Measurements from ENCODE around the gene EXOSC7.
"Not testable (repeated sequence)": the region's sequence is repeated elsewhere in the genome, so short reads cannot be mapped to it uniquely, and the experiment has no call there.

Gene EXOSC7

DNA sequence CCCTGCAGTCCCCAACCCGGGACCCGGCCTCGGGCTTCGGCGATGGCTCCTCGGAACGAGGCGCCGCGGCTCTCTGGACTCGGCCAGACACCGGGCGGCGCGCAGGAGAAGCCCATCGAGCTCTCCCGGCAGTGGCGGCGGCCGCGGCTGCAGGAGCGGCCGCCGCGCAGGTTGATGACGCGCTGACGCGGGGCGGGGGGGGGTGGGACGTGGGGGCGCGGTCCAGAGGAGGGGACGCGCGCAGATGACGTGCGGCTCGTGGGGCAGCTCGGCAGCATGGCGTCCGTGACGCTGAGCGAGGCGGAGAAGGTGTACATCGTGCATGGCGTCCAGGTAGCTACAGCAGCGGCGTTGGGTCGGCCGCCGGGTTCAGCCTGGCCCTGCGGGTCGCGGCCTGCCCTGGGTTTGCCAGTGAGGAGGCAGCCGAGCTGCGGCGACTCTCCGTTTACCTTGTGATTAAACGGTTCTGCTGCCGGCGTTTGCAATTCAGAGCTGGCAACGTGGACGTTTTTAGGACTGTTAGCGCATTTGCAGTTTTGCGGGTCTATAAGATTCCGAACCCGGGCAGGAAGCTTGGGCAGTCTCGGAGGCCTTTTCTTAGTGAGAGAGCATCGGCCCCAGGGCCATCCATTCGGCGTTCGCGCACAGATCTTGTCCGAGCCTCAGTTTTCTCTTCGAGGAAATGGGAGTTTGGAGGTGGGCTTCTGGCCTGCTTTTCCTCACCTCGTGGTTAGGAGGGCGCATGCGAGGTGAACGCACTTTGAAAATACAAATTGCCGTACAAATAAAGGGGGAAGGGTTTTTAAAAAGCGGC is at the start of gene EXOSC7, which contains the start of gene ZDHHC3:
EXOSC7 (plus strand) TSS at position 243 of the 814 bp plus-strand sequence; CDS start at position 277, 34 bp downstream.
ZDHHC3 (minus strand) TSS at position 173 of the 814 bp plus-strand sequence. CDS start 16,738 bp downstream, outside the sequence.
- DNase-seq: peak; percentile 89

GRCh38 chr3:44926921-44927320 is 49.1 kb upstream of the EXOSC7 start:
- DNase-seq: no peak

DNA sequence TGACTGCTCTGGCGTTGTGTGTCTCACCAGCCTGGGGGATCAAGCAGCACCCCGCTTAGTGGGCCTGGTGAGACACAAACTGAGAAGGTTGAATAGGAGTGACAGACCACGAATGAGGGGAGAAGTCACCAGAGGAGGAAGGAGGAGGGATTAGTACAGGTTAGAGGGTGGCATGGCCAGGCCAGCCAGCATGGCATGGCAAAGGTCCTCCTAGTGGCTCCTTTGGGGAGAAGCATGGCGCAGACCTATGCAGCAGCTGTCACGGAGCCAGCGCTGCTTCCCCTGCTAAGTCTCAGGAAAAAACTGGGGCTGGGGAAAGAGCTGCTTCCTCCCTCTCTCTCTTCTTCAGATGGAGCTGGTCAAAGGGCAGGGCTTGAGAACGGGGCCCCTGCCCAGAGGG is 48.7 kb upstream of the EXOSC7 start:
- no peak for DNase-seq

GRCh38 chr3:44929782-44930181 is 46.3 kb upstream of the EXOSC7 start:
- DNase-seq: no peak

GRCh38 chr3:44930911-44931310 is 45.1 kb upstream of the EXOSC7 start:
- DNase-seq: no peak

- no peak for DNase-seq
Measured at GRCh38 chr3:44931791-44932190, 44.3 kb upstream of the EXOSC7 start.

DNA sequence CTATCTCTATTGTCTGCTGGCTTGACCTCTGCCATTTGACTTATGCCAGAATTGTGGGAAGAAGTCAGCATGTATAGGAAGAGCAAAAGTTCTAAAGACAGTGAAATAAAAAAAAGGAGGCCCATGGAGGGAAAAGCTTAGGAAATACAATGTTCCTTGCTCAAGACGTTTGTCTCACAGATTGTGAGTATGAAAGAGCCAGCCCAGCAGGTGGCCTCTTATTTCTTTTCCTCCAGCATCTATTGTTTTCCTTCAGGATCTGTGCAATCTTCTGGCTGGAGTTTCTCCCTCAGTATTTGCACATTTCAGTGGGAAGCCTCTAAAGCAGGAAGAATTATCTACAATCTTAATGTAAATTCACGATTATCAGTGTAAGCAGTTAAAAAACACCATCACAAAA is 43.8 kb upstream of the EXOSC7 start:
- no peak for DNase-seq

DNA sequence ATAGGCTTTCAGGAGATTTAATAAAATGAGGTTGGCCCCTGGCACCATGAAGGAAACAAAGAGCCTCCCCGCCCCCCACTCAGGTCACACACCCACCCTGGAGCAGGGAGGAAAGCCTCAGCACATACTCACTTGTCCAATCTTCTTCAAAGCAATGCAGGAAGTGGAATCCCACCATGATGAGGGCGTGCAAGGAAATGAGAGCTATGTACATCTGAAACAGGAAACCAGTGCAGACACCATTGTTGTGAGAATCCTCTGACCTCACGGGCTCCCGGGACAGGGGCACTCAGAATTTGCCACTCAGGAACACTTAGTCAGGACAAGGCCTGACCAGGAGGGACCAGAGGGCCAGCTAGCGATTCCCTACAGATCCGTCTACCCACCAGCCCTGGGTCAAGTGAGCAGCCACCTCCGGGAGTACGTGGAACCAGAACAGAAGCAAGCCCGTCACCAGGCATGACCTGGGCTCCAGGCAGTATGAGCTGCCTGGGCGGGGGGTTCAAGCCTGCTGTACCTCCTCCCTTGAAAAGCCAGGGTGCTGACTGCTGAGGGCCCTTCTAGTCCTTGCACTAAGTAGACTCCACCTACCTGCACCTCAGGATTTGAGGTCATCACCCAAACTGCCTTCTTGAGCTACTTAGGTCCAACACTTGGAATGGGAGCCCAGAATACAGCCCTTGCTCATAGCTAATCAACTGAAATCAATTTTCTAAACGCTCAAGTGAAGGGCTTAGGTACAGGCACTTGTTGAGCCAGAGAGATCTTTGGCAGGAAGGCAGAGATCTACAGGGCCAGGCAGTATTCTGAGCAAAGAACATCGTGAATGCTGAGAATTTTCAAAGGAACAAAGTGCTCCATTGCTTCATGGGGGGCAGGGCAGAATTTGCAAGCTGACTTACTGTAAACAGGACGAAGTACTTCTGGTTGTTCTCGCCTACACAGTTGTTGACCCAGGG is 42.8 kb upstream of the EXOSC7 start:
- DNase-seq: no peak

DNA sequence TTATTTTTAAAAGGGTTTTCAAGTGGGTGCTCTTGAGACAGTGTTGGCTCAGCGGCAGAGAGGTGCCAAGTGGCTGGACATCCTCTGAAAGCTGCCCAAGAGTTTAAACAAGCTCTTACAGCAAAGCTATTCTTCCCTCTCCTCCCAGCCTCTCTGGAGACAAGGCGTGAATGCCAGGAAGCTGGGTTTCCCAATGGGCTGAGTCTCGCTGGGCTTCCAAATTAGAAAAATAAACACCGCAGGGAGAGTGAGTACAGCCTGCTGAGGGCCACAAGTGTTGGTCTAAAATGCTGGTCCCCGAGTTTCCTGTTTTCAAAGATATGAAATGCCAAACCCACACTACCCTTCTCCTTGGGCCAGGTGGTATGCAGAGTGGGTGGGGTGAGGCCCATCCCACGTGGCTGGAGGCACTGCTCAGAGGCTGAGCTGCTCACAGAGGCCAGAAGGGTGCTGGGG is 36.4 kb upstream of the EXOSC7 start:
- DNase-seq: no peak

DNA sequence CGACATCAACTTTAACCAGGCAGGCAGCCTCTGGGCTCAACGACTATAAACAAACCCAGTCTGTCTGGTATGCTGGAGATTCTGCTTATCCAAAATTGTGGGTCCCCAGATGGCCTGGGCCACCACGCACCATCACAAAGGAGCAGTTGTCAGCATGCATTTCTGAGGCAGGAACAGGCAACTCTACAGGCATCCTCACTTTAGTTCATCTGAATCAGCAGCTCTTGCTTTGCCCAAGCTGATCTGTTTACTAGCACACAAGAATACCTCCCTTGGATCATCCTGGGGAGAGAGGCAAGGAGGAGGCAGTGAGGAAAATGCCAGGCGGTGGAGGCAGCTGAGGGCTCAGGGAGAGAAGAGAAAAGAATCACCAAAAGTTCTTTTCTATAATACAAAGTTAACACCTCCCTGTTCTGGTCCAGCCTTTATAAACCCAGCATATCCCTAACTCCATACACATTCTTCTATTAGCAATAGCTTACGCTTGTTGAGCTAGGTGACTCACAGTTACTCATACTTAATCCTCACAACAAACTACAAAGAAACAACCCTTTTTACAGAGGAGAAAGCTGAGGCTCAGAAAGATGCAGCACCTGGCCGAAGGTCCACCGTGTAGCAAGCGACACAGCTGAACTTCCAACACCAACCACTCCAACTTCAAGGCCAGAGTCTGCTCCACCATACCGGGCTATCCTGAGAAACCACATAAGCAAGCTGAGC is 33.7 kb upstream of the EXOSC7 start:
- DNase-seq: no peak

GRCh38 chr3:44948239-44948638 is 27.8 kb upstream of the EXOSC7 start:
- DNase-seq: no peak

DNA sequence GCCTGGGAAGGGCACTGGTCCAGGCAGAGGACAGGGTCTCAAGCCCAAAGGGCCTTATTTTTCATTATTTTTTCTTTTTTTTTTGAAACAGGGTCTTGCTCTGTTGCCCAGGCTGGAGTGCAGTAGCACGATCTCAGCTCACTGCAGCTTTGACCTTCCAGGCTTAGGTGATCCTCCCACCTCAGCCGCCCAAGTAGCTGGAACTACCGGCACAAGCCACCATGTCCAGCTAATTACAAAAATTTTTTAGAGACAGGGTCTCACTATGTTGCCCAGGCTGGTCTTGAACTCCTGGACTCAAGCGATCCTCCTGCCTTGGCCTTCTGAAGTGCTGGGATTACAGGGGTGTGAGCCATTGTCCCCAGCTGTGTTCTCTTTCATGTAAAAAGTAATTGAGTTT is 26.3 kb upstream of the EXOSC7 start:
- DNase-seq: not testable (repeated sequence)

- DNase-seq: no peak
Measured at GRCh38 chr3:44950275-44950734, 25.7 kb upstream of the EXOSC7 start.

- no peak for DNase-seq
Measured at GRCh38 chr3:44952689-44953088, 23.4 kb upstream of the EXOSC7 start.

DNA sequence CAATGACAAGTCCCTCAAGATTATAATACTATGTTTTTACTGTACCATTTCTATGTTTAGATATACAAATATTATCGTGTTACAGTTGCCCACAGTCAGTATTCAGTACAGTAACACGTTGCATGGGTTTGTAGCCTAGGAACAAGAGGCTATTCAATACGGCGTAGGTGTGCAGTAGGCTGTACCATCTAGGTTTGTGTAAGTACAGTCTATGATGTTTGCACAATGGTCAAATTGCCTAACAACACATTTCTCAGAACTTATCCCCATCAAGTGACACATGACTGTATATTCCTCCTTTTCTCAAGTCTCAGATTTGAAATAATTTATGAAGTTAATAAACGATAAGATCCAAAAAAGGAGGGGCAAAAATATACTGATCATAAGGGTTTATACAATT is 21.7 kb upstream of the EXOSC7 start:
- DNase-seq: no peak

DNA sequence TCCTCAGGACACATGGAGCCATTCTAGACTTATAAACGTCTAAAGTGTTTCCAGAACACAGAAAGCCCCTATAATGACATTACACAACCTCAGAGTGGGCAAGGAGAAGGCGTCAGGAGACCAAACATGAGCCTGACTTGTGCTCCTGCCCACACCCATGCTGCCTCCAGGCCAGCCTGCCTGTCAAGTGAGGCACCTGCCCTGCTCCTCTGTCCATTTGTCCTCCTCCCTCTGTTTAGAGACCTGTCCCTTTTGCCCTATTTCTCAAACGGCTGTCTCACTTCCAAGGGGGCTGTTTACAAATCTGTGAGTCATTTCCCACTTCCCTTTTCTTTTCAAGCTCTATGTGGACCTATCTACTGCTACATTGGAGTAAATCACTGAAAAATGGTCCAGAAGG is 21.1 kb upstream of the EXOSC7 start:
- DNase-seq: no peak

DNA sequence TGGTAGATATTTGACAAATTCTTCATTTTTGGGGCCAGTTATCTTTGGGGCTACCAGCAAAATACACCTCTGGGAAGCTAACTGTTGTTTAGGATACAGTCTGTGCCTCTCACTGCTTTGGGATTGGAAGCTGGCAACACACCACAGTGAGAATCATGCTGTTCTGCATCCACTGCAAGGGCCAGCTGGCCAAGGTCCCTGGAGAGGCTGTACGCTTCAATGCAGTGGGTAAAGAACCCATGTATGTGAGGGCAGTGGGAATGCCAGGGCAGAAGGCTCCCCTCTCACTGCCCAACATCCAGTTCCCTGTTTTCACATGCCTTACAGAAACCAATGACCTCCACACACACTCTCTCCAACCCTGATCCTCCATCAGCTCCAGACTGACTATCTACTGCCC is 20.1 kb upstream of the EXOSC7 start:
- no peak for DNase-seq

GRCh38 chr3:44957986-44958385 is 18.1 kb upstream of the EXOSC7 start:
- DNase-seq: no peak

DNA sequence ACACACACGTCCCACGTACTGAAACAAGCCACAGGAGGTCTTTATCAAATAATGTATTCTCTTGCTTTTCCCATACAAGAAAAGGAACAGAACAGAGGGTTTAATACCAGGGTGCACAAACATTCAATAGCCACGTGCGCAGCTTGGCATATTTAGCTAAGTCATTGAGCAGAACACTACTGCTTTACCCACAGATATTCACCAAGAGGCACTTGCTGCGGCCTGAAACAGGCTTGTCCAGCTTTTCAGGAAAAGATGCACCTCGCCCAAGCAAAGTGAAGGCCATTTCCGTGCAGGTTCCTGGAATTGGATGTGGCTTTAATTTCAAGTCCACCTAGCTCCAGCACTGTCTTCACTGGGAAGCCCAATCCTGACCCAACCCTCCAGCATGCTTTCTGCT is 17.7 kb upstream of the EXOSC7 start:
- no peak for DNase-seq

DNA sequence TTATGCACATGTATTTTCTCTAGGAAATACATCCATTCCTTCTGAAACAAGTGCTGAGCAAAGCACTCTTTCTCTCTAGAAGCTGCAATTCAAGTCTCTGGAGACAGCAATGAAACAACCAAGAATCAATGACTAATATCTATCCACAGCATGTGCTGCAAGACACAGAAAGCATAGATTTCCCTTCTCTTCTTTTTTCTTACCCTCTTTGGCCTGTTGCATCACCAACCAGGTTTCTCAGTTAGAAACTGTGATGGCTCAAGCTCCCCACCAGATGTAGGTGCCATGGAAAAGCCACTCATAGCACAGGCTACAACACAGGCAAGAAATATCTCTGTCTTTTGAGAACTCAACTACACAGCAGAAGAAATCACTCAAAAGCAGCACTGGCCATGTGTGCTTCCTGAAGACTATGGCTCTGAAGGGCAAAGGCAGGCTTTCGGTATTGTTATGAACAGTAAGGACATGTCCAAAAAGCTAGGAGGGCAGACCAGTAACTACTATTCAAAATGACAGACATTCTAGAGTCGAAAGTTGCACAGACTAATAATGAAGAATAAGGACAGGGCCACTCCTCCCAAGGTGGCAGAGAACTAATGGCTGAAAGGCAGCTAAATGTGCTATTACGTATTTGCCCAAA is 15.5 kb upstream of the EXOSC7 start:
- DNase-seq: peak; percentile 8

DNA sequence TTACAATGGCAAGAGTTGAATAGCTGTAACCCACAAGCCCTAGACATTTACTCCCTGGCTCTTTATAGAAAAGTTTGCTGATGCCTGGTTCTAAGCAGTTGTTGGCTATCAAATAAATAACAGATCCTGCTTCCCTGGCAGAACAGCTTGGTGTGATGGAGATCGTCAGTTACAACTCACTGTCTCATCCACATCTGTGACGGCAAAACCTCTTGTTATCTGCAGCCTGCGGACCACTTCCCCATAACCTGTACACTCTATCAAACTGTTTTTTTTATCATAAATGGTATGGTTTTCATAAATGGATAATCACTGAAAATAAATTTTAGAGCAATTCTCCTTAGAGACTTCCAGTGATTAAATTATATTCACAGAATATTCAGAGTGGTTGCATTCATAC is 14.2 kb upstream of the EXOSC7 start:
- DNase-seq: no peak
